GM21786 (cell line): ENCODE data around the gene CST3.
"Not testable (repeated sequence)": the region's sequence is repeated elsewhere in the genome, so short reads cannot be mapped to it uniquely, and the experiment has no call there.

ENCODE experiments used
- ATAC-seq: cut with Tn5 transposase; IDR thresholded peaks from one replicate; pipeline ENCODE4 v1.9.1; 2021; ENCODE audit not compliant: unreplicated experiment

The CST3 gene

GRCh38 chr20:23662276-23662870, 24.6 kb upstream of the CST3 start:
- ATAC-seq = no peak

GRCh38 chr20:23661002-23661429, 23.3 kb upstream of the CST3 start:
- ATAC-seq = no peak

- ATAC-seq = no peak
Observed at GRCh38 chr20:23659989-23660837, 22.5 kb upstream of the CST3 start.

GRCh38 chr20:23659610-23659988, 21.8 kb upstream of the CST3 start:
- ATAC-seq = not testable (repeated sequence)

GRCh38 chr20:23658989-23659609, 21.3 kb upstream of the CST3 start:
- no peak for ATAC-seq

- ATAC-seq = no peak
Observed at GRCh38 chr20:23658336-23658735, 20.6 kb upstream of the CST3 start.

- ATAC-seq = no peak
Observed at GRCh38 chr20:23657202-23657601, 19.4 kb upstream of the CST3 start.

- ATAC-seq = no peak
Observed at GRCh38 chr20:23656372-23656771, 18.6 kb upstream of the CST3 start.

GRCh38 chr20:23655491-23656211, 17.9 kb upstream of the CST3 start:
- ATAC-seq = no peak

GRCh38 chr20:23654717-23655116, 17.0 kb upstream of the CST3 start:
- ATAC-seq = no peak

- ATAC-seq = no peak
Observed at GRCh38 chr20:23654000-23654399, 16.2 kb upstream of the CST3 start.

GRCh38 chr20:23653400-23653938, 15.7 kb upstream of the CST3 start:
- ATAC-seq = no peak

- ATAC-seq = no peak
Observed at GRCh38 chr20:23652926-23653325, 15.2 kb upstream of the CST3 start.

- no peak for ATAC-seq
Observed at GRCh38 chr20:23652371-23652770, 14.6 kb upstream of the CST3 start.

- no peak for ATAC-seq
Observed at GRCh38 chr20:23651117-23651516, 13.4 kb upstream of the CST3 start.

- ATAC-seq = no peak
Observed at GRCh38 chr20:23649830-23650417, 12.2 kb upstream of the CST3 start.

- no peak for ATAC-seq
Observed at GRCh38 chr20:23649242-23649641, 11.5 kb upstream of the CST3 start.

GRCh38 chr20:23647346-23647745, 9.6 kb upstream of the CST3 start:
- no peak for ATAC-seq

GRCh38 chr20:23646106-23646873, 8.5 kb upstream of the CST3 start:
- ATAC-seq = no peak

- peak; percentile 35 for ATAC-seq
Observed at GRCh38 chr20:23645575-23645974, 7.8 kb upstream of the CST3 start.
